Measurements from ENCODE around the gene SSBP3.

SSBP3 gene

DNA sequence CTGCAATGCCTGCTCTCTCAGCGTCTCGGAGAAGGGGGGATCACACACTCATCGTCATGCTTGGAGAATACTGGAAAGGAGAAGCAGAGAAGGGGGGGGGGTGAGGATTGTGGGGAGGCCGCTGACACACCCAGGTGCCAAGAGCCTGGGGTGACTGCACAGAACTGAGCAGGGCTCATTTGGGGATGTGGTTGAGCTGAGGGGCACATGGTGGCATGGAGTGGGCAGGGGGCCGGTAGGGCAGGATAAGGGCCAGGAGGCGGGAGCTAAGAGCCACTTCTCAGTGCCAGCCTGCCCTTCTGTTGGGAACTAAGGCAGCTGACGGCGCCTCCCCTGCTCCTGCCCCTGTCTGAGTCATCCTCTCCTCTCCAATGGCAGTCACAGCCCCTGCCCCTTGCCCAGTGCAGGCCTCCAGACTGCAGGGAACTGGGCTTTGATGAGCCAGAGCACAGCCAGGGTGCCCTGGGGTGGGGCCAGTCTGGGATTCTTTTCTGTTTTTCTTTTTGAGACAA, 179.0 kb downstream of the SSBP3 start:
- H3K79me2 ChIP-seq (ENCODE audit: low read length): no peaks in the 10 kb centered on the region
- H3K36me3 ChIP-seq (replicated peaks; ENCODE audit: low read depth, low read length): no peaks in the 10 kb centered on the region
- no peaks in the 10 kb centered on the region for H4K20me1 ChIP-seq (ENCODE audit: insufficient read depth, low read length)
- H3K9me3 ChIP-seq (ENCODE audit: insufficient read depth, low read length): no peaks in the 10 kb centered on the region
- no peak overlapping the region for H3K4me3 ChIP-seq (ENCODE audit: low read length)
- H3K27me3 ChIP-seq (ENCODE audit: low read depth, low read length): no peaks in the 10 kb centered on the region
- H3K27ac ChIP-seq (ENCODE audit: low read length): no peak overlapping the region
- TF ChIP-seq, protein P1, sequence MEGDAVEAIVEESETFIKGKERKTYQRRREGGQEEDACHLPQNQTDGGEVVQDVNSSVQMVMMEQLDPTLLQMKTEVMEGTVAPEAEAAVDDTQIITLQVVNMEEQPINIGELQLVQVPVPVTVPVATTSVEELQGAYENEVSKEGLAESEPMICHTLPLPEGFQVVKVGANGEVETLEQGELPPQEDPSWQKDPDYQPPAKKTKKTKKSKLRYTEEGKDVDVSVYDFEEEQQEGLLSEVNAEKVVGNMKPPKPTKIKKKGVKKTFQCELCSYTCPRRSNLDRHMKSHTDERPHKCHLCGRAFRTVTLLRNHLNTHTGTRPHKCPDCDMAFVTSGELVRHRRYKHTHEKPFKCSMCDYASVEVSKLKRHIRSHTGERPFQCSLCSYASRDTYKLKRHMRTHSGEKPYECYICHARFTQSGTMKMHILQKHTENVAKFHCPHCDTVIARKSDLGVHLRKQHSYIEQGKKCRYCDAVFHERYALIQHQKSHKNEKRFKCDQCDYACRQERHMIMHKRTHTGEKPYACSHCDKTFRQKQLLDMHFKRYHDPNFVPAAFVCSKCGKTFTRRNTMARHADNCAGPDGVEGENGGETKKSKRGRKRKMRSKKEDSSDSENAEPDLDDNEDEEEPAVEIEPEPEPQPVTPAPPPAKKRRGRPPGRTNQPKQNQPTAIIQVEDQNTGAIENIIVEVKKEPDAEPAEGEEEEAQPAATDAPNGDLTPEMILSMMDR (IDR thresholded peaks at IDR 0.05; ENCODE audit: low read depth, low read length): no peak
- no peak for TF ChIP-seq EZH2phosphoT487 (IDR thresholded peaks at IDR 0.05; ENCODE audit: low read depth)
- no peaks in the 10 kb centered on the region for H3K4me1 ChIP-seq (ENCODE audit: low read length)
- H2AFZ ChIP-seq (ENCODE audit: low read depth, low read length): no peak overlapping the region
- H3K9ac ChIP-seq (ENCODE audit: low read length): no peak overlapping the region
- H3K4me2 ChIP-seq (ENCODE audit: low read length): no peak overlapping the region

GRCh38 chr1:54225986-54226559, 180.1 kb downstream of the SSBP3 start:
- Histone ChIP-seq H3K9me3 (ENCODE audit: insufficient read depth, low read length) (no peaks in the 10 kb centered on the region), H3K27me3 (ENCODE audit: low read depth, low read length) (no peaks in the 10 kb centered on the region), H3K4me3 (ENCODE audit: low read length) (no peak overlapping the region), H3K36me3 (replicated peaks; ENCODE audit: low read depth, low read length) (no peaks in the 10 kb centered on the region), H3K4me2 (ENCODE audit: low read length) (no peak overlapping the region), H4K20me1 (ENCODE audit: insufficient read depth, low read length) (no peaks in the 10 kb centered on the region), H3K79me2 (ENCODE audit: low read length) (no peaks in the 10 kb centered on the region), H3K4me1 (ENCODE audit: low read length) (no peaks in the 10 kb centered on the region), H3K9ac (ENCODE audit: low read length) (no peak overlapping the region), H3K27ac (ENCODE audit: low read length) (no peak overlapping the region), H2AFZ (ENCODE audit: low read depth, low read length) (no peak overlapping the region)
- TF ChIP-seq, protein P1 (IDR thresholded peaks at IDR 0.05; ENCODE audit: low read depth, low read length): no peak
- no peak for TF ChIP-seq EZH2phosphoT487 (IDR thresholded peaks at IDR 0.05; ENCODE audit: low read depth)

DNA sequence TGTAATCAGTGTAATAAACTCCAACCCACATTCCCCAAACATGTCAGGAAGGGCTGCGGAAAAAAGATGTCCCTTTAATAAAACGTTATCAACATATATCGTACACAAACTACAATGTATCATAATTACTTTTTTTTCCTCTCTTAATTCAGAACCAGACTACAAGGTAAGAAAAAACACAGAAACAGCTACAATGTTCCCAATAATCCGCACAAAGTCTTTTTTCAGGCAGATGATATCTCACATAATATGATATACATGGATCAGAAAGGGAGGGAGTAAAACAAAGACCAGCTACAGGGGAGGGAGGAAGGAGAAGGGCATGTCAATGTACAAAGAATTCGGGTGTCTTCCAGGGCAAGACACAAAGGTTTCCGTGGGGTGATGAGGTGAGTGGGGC, 180.8 kb downstream of the SSBP3 start:
- Histone ChIP-seq H4K20me1 (ENCODE audit: insufficient read depth, low read length) (no peaks in the 10 kb centered on the region), H3K9ac (ENCODE audit: low read length) (no peak overlapping the region), H3K79me2 (ENCODE audit: low read length) (no peaks in the 10 kb centered on the region), H3K4me1 (ENCODE audit: low read length) (no peaks in the 10 kb centered on the region), H3K27me3 (ENCODE audit: low read depth, low read length) (no peaks in the 10 kb centered on the region), H3K4me3 (ENCODE audit: low read length) (no peak overlapping the region), H3K27ac (ENCODE audit: low read length) (no peak overlapping the region), H3K9me3 (ENCODE audit: insufficient read depth, low read length) (no peaks in the 10 kb centered on the region), H2AFZ (ENCODE audit: low read depth, low read length) (no peak overlapping the region), H3K36me3 (replicated peaks; ENCODE audit: low read depth, low read length) (peaks cover 3% of the 10 kb centered on the region), H3K4me2 (ENCODE audit: low read length) (no peak overlapping the region)
- TF ChIP-seq, protein P1 (IDR thresholded peaks at IDR 0.05; ENCODE audit: low read depth, low read length): no peak
- TF ChIP-seq EZH2phosphoT487 (IDR thresholded peaks at IDR 0.05; ENCODE audit: low read depth): no peak

- Histone ChIP-seq H3K27me3 (ENCODE audit: low read depth, low read length) (no peaks in the 10 kb centered on the region), H3K79me2 (ENCODE audit: low read length) (no peaks in the 10 kb centered on the region), H3K9ac (ENCODE audit: low read length) (no peak overlapping the region), H3K27ac (ENCODE audit: low read length) (no peak overlapping the region), H3K4me1 (ENCODE audit: low read length) (no peaks in the 10 kb centered on the region), H2AFZ (ENCODE audit: low read depth, low read length) (no peak overlapping the region), H3K36me3 (replicated peaks; ENCODE audit: low read depth, low read length) (peaks cover 3% of the 10 kb centered on the region), H4K20me1 (ENCODE audit: insufficient read depth, low read length) (no peaks in the 10 kb centered on the region), H3K4me3 (ENCODE audit: low read length) (no peak overlapping the region), H3K9me3 (ENCODE audit: insufficient read depth, low read length) (no peaks in the 10 kb centered on the region), H3K4me2 (ENCODE audit: low read length) (no peak overlapping the region)
- TF ChIP-seq EZH2phosphoT487 (IDR thresholded peaks at IDR 0.05; ENCODE audit: low read depth): no peak
- TF ChIP-seq, protein P1 (IDR thresholded peaks at IDR 0.05; ENCODE audit: low read depth, low read length): no peak
Observed at GRCh38 chr1:54224233-54224632, 182.0 kb downstream of the SSBP3 start.
